BJ (cell line): ENCODE measurements around the gene JAGN1. TPM values are rescaled to one million over a fixed set of nuclear protein-coding genes. Genes with fewer than 3 reads are reported as not detected.
A peak's percentile ranks its signal among the peaks of the same experiment; 100 is the strongest.
"Not testable (repeated sequence)": the region's sequence is repeated elsewhere in the genome, so short reads cannot be mapped to it uniquely, and the experiment has no call there.

Source experiments
- CTCF ChIA-PET: fragments of 350-600 bp; formaldehyde crosslinking; extraction: SDS; loops from one replicate; lab custom pipeline; 2021; ENCODE audit warnings: antibody characterized with exemption, inconsistent platforms; lab: Yijun Ruan, JAX
- POLR2A ChIA-PET: fragments of 300-600 bp; sonication (Branson Sonifier 250); formaldehyde crosslinking; extraction: SDS; loops from one replicate; lab custom pipeline; 2021; ENCODE audit warnings: antibody characterized with exemption; lab: Charles Lee
- DNase-seq: peaks from one replicate; pipeline ENCODE4 v3.0.0-alpha.2; 2011; ENCODE audit warnings: low read depth
- H3K27me3 ChIP-seq: 2 replicates; pipeline ENCODE4 v1.6.0; 2011; ENCODE audit warnings: low read length; ENCODE audit not compliant: control insufficient read depth, insufficient read depth
- H3K36me3 ChIP-seq: 2 replicates; pipeline ENCODE4 v1.5.1; 2011; ENCODE audit warnings: low read length; ENCODE audit not compliant: control insufficient read depth, insufficient read depth
- H3K4me3 ChIP-seq: 2 replicates; pipeline ENCODE4 v1.5.1; 2011; ENCODE audit warnings: low read depth, mild to moderate bottlenecking, control low read depth, low read length
- polyA plus RNA-seq: library from polyadenylated mRNA; depleted of rRNA; stranded (reverse); fragments of >200 nt; gene quantifications from 2 replicates; pipeline ENCODE4 v1.2.3, GENCODE V29; 2011
- TF ChIP-seq, protein P1 (sequence below): IDR thresholded peaks from 2 replicates; pipeline ENCODE4 v1.5.1; 2011; ENCODE audit warnings: low read depth, mild to moderate bottlenecking, control low read depth, inconsistent platforms, low read length, moderate library complexity; ENCODE audit not compliant: insufficient read depth

JAGN1 gene
- polyA plus RNA-seq, 1 experiment: 47.2 TPM

DNA sequence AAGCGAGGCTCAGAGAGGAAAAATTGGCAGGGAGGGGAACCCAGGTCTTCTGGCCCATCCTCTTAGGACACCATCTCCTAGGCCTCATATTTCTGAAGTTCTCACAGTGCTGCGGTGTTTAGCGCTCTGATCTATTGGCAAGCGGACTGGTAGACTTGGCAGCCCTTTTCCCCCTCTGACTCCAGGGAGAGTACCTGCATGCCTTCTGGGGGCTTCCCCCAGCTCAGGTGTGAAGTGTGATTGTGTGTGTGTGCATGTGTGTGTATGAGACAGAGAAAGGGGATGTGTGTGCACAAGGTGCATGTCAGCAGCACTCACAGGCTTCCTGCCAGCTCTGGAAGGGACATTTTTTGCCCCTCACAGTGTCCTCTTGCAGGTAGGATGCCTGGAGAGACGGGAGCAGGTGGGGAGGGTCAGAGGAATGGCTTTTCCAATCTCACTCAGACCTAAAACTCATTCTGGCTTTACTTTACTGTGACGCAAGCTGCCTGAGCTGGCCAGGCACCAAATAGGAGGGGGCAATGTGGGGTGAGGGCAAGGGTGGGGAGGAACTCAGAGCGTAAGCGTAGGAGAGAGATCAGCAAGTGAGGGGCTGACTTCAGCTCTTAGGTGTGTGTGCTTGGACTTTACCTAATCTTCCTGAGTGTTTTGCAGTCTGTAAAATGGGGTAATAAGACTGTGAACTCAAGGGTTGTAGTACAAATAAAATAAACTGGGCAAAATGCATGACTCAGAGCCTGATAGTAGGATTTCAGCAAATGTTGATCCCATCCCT lies 8.2 kb downstream of the JAGN1 start:
- DNase-seq: no peak
- TF ChIP-seq, protein P1, sequence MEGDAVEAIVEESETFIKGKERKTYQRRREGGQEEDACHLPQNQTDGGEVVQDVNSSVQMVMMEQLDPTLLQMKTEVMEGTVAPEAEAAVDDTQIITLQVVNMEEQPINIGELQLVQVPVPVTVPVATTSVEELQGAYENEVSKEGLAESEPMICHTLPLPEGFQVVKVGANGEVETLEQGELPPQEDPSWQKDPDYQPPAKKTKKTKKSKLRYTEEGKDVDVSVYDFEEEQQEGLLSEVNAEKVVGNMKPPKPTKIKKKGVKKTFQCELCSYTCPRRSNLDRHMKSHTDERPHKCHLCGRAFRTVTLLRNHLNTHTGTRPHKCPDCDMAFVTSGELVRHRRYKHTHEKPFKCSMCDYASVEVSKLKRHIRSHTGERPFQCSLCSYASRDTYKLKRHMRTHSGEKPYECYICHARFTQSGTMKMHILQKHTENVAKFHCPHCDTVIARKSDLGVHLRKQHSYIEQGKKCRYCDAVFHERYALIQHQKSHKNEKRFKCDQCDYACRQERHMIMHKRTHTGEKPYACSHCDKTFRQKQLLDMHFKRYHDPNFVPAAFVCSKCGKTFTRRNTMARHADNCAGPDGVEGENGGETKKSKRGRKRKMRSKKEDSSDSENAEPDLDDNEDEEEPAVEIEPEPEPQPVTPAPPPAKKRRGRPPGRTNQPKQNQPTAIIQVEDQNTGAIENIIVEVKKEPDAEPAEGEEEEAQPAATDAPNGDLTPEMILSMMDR: no peak

DNA sequence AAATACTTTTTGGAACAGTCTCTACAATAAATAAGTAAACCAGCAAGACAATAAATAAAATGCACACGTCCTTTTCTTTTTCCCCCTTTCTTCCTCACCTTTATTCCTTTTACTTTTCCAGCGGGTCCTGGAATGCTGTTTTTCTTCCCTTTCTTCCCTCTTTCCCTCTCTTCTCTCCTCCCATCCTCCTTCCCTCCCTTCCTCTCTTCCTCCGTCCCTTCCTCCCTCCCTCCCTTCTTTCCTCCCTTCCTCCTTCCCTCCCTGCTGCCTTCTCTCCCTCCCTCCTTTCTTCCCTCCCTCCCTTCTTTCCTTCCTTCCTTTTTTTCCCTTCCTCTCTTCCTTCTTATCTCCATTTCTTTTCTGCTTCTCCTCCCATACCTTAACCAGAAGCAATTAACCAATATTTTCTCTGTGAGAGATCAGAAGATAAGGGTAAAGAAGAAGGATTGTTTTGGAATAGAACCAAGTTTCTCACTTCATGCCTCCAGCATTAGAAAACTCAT lies 8.9 kb downstream of the JAGN1 start:
- CTCF ChIA-PET: no interaction called here
- TF ChIP-seq, protein P1: no peak
- DNase-seq: no peak
- H3K27me3 ChIP-seq: no peaks in the 10 kb centered on the region
- no peak overlapping the region for H3K4me3 ChIP-seq
- no peaks in the 10 kb centered on the region; the same call in 1 of the 2 replicates for H3K36me3 ChIP-seq
- POLR2A ChIA-PET: no interaction called here

More for the DNA sequence above, 8.2 kb downstream of the JAGN1 start:
- no peak overlapping the region for H3K4me3 ChIP-seq
- H3K27me3 ChIP-seq: no peaks in the 10 kb centered on the region
- no peaks in the 10 kb centered on the region; the same call in 1 of the 2 replicates for H3K36me3 ChIP-seq
- CTCF ChIA-PET: no interaction called here
- POLR2A ChIA-PET: no interaction called here

DNA sequence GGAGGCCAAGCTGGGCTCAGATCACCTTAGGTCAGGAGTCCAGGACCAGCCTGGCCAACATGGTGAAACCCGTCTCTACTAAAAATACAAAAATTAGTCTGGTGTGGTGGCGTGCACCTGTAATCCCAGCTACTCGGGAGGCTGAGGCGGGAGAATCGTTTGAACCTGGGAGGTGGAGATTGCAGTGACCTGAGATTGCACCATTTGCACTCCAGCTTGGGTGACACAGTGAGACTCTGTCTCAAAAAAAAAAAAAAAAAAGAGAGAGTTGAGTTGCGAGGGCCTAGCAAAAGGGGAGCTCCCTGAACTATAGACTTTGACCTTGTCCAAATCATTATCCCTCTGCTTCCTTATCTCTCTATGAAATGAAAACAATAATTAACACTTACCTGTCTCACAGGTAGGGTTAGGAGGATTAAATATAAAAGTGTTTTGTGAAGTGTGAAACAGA lies 10.6 kb downstream of the JAGN1 start:
- DNase-seq, H3K4me3 ChIP-seq, H3K27me3 ChIP-seq, H3K36me3 ChIP-seq, CTCF ChIA-PET, POLR2A ChIA-PET: not testable (repeated sequence)

DNA sequence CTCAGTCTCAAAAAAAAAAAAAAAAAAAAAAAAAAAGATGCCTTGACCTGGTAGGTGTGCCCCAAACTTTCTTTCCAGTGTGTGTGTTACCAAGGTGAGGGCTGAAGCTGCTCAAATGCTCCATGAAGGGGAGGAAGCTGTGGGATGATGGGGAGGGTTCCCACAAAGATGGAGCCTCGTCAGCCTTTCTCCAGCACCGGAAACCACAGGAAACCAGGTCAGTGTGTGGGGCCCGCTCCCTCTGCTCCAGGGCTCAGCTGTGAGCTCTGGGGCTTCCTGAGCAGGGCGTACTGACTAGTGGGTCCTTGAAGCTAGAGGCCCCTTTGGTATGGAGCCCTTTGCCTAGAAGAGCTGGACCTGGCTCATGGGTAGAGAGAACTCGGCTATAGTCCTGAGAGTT lies 11.6 kb downstream of the JAGN1 start:
- H3K4me3 ChIP-seq: no peak overlapping the region
- CTCF ChIA-PET: interaction anchor here (1.1 to 3.3 kb wide), 4 partner anchors 8 to 12 kb away, joined by 3 to 12 read pairs (median 6); no protein-coding TSS in a partner anchor
- POLR2A ChIA-PET: interaction anchor here (1.1 kb wide), 1 partner anchor 8 kb away, joined by 18 read pairs; no protein-coding TSS in a partner anchor
- TF ChIP-seq, protein P1: no peak
- no peak for DNase-seq
- peaks cover 3% of the 10 kb centered on the region; the same call in 1 of the 2 replicates for H3K36me3 ChIP-seq
- H3K27me3 ChIP-seq: no peaks in the 10 kb centered on the region

DNA sequence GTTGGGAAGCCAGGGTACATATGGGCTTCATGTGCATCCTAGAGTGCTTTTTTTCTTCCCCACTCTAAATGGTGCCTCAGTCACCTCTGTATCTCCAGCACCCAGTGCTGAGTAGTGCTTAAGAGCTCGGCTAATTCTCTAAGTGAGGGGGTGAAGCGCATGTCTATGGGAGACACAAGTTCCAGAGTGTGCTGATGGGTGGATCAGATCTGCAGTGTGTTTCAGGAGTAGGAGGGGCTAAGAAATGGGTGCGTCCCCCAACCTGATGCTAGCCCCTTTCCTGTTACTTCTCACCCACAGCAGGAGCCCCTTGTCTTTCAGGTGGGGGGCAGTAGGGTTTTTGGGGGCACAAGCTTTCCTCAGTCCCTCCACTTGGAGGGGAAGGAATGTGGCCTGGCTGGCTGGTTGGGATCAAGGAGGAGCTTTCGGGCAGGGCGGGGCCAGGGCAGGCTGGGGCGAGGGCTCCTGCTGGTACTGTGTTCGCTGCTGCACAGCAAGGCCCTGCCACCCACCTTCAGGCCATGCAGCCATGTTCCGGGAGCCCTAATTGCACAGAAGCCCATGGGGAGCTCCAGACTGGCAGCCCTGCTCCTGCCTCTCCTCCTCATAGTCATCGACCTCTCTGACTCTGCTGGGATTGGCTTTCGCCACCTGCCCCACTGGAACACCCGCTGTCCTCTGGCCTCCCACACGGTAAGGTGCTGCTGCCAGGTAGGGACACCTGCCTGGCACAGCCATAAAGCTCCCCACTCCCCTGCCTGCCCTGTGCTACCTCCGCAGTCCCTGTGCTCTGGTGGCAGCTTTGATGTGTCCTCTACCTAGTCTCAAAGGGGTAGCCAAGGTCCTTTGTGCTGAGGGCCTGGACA lies 12.2 kb downstream of the JAGN1 start, which contains the start of gene IL17RE:
Gene IL17RE, plus strand, starts transcription at position 477 of the 866 bp plus-strand sequence. Its CDS starts 85 bp downstream, at position 562.
- CTCF ChIA-PET: interaction anchor here (1.1 to 3.3 kb wide), 5 partner anchors 9 to 14 kb away, joined by 3 to 12 read pairs (median 5); no protein-coding TSS in a partner anchor
- Histone ChIP-seq H3K36me3 (peaks cover 3% of the 10 kb centered on the region; the same call in 1 of the 2 replicates), H3K4me3 (peak within 1 kb of the TSS; percentile 13), H3K27me3 (no peaks in the 10 kb centered on the region)
- TF ChIP-seq, protein P1: no peak
- DNase-seq: no peak
- POLR2A ChIA-PET: interaction anchor here (0.5 to 1.1 kb wide), 2 partner anchors 8 to 416 kb away, joined by 3 to 18 read pairs; no protein-coding TSS in a partner anchor
